Panc1 (cell line): ENCODE measurements around the gene SH3TC1.

ENCODE experiments used
- CTCF ChIP-seq: fragments of 450-650 bp; IDR thresholded peaks from 2 replicates; pipeline ENCODE4 v1.5.1; 2017; ENCODE audit warnings: mild to moderate bottlenecking
- POLR2AphosphoS5 ChIP-seq: IDR thresholded peaks from 2 replicates; pipeline ENCODE4 v1.6.1; 2012; ENCODE audit warnings: mild to moderate bottlenecking, low read depth, low read length, moderate library complexity

DNA sequence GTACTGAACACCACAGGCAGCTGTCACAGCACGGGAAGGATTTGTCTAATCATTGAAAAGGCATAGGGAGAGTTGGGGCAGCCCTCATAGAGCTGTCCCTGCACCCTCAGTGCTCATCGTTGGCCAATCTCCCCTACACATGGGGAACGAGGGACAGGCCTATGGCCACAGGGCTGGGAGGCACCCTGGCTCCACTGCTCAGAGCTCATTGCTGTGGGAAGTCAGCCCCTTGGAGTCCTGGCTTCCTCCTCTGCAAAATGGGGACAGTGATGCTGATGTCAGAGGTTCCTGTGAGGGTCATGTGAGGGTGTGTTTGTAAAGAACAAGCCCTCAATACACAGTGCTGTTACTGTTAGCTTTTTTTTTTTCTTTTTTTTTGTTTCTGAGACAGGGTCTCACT, 51.1 kb downstream of the SH3TC1 start:
- TF ChIP-seq CTCF (no peak), POLR2AphosphoS5 (no peak)
